Bronchial epithelial cell (primary cell): ENCODE data around the gene SLC6A12. TPM values are rescaled to one million over a fixed set of nuclear protein-coding genes. Genes with fewer than 3 reads are reported as not detected.

Experiments
- DNase-seq: peaks from one replicate; pipeline ENCODE4 v3.0.0-alpha.2; 2010; ENCODE audit warnings: low read depth
- FAIRE-seq: peaks from 2 replicates; lab custom pipeline; 2011; peaks lifted over from hg19 to GRCh38; lab: Jason Lieb, UNC
- H3K27me3 ChIP-seq: 2 replicates; pipeline ENCODE4 v1.5.1; 2011; ENCODE audit warnings: low read length; ENCODE audit not compliant: control insufficient read depth, insufficient read depth
- H3K36me3 ChIP-seq: 2 replicates; pipeline ENCODE4 v1.5.1; 2011; ENCODE audit warnings: low read length; ENCODE audit not compliant: control insufficient read depth, insufficient read depth
- H3K4me3 ChIP-seq: 2 replicates; pipeline ENCODE4 v1.5.1; 2011; ENCODE audit warnings: mild to moderate bottlenecking, low read depth, low read length, control low read depth
- CTCF ChIP-seq: IDR thresholded peaks from 2 replicates; pipeline ENCODE4 v1.5.1; 2011; ENCODE audit warnings: mild to moderate bottlenecking, moderate library complexity, low read length, control low read depth, inconsistent platforms; ENCODE audit not compliant: insufficient read depth, severe bottlenecking
- total RNA-seq: library from RNA; depleted of rRNA; stranded (reverse); fragments of >200 nt; gene quantifications from 2 replicates; pipeline ENCODE4 v1.2.1, GENCODE V29; 2014

Gene SLC6A12
- total RNA-seq, 1 donor from 2014 or later = not detected

- no peak overlapping the region for H3K4me3 ChIP-seq
- no peaks in the 10 kb centered on the region for H3K36me3 ChIP-seq
- FAIRE-seq = peak; percentile 72
- peaks cover 3% of the 10 kb centered on the region for H3K27me3 ChIP-seq
- no peak for DNase-seq
- no peak for TF ChIP-seq CTCF
These were observed 66.7 kb downstream of the SLC6A12 start for GRCh38 chr12:147242-147641.

- Histone ChIP-seq H3K27me3 (peaks cover 4% of the 10 kb centered on the region), H3K36me3 (no peaks in the 10 kb centered on the region), H3K4me3 (no peak overlapping the region)
- DNase-seq (peak; percentile 58), FAIRE-seq (no peak)
- TF ChIP-seq CTCF = no peak
These were observed 68.5 kb downstream of the SLC6A12 start for GRCh38 chr12:145369-145960.

- H3K27me3 ChIP-seq = peaks cover 6% of the 10 kb centered on the region
- DNase-seq (peak; percentile 18), FAIRE-seq (peak; percentile 43)
- no peaks in the 10 kb centered on the region for H3K36me3 ChIP-seq
- TF ChIP-seq CTCF = no peak
- no peak overlapping the region for H3K4me3 ChIP-seq
These were observed 69.2 kb downstream of the SLC6A12 start for GRCh38 chr12:144650-145284.

GRCh38 chr12:143964-144649 is 69.8 kb downstream of the SLC6A12 start:
- FAIRE-seq (no peak), DNase-seq (no peak)
- Histone ChIP-seq H3K36me3 (no peaks in the 10 kb centered on the region), H3K27me3 (peaks cover 10% of the 10 kb centered on the region), H3K4me3 (no peak overlapping the region)
- TF ChIP-seq CTCF = no peak

GRCh38 chr12:140162-140561 is 73.8 kb downstream of the SLC6A12 start:
- TF ChIP-seq CTCF = no peak
- Histone ChIP-seq H3K27me3 (peaks cover 12% of the 10 kb centered on the region), H3K36me3 (no peaks in the 10 kb centered on the region), H3K4me3 (no peak overlapping the region)
- DNase-seq (no peak), FAIRE-seq (no peak)

Other genes starting within 250 kb of the SLC6A12 start
- not detected in 2 replicates for gene IQSEC3, start 147.4 kb downstream of the SLC6A12 start, total RNA-seq
- 0.64 and 0.79 TPM in 2 replicates for gene SLC6A13, start 48.7 kb upstream of the SLC6A12 start, total RNA-seq
- gene KDM5A, start 175.2 kb upstream of the SLC6A12 start, total RNA-seq = 35.5 and 50.1 TPM in 2 replicates
- 1.7 and 1.8 TPM in 2 replicates for gene CCDC77, start 187.5 kb upstream of the SLC6A12 start, total RNA-seq
- gene B4GALNT3, start 245.8 kb upstream of the SLC6A12 start, total RNA-seq = 8.2 and 8.3 TPM in 2 replicates